H1 (cell line): ENCODE data around the gene CEACAM6. TPM values are rescaled to one million over a fixed set of nuclear protein-coding genes. Genes with fewer than 3 reads are reported as not detected.

Experiments
- CTCF ChIA-PET: fragments of 300-600 bp; sonication (Branson Sonifier 250); formaldehyde crosslinking; loops from one replicate; lab custom pipeline; 2021; ENCODE audit not compliant: partially characterized antibody; lab: Charles Lee
- POLR2A ChIA-PET: fragments of 300-600 bp; sonication (Branson Sonifier 250); formaldehyde crosslinking; loops from one replicate; lab custom pipeline; 2021; ENCODE audit warnings: inconsistent platforms; ENCODE audit not compliant: partially characterized antibody; lab: Charles Lee
- DNase-seq, 2 experiments: peaks; one replicate each; pipeline versions ENCODE4 v3.0.0 to v3.0.0-alpha.2; 2010 to 2022; ENCODE audit warnings: low spot score in 2 of 2, low read depth in 1 of 2, mixed read lengths in 1 of 2
- FAIRE-seq: peaks from 2 replicates; lab custom pipeline; 2011; peaks lifted over from hg19 to GRCh38; lab: Jason Lieb, UNC
- H2AFZ ChIP-seq: 2 replicates; pipeline ENCODE4 v1.8.1; 2012; ENCODE audit warnings: low read length, inconsistent platforms
- H2AK5ac ChIP-seq: 2 replicates; pipeline ENCODE4 v1.6.1; 2013; ENCODE audit warnings: low read depth, low read length
- H2BK120ac ChIP-seq: replicated peaks from 2 replicates; pipeline ENCODE3; 2013; ENCODE audit warnings: low read depth, low read length, inconsistent platforms
- H2BK12ac ChIP-seq: 2 replicates; pipeline ENCODE4 v1.6.1; 2013; ENCODE audit warnings: low read depth, low read length
- H2BK15ac ChIP-seq: 2 replicates; pipeline ENCODE4 v1.6.1; 2013; ENCODE audit warnings: low read length
- H2BK20ac ChIP-seq: 2 replicates; pipeline ENCODE4 v1.6.1; 2013; ENCODE audit warnings: low read length
- H2BK5ac ChIP-seq: 2 replicates; pipeline ENCODE4 v1.6.1; 2013; ENCODE audit warnings: low read depth, low read length
- H3K14ac ChIP-seq: 2 replicates; pipeline ENCODE4 v1.6.1; 2013; ENCODE audit warnings: inconsistent platforms; ENCODE audit not compliant: insufficient read length
- H3K18ac ChIP-seq: 2 replicates; pipeline ENCODE4 v1.6.1; 2013; ENCODE audit warnings: low read length; ENCODE audit errors: extremely low read depth
- H3K23ac ChIP-seq: 2 replicates; pipeline ENCODE4 v1.6.1; 2013; ENCODE audit warnings: inconsistent platforms; ENCODE audit not compliant: insufficient read length
- H3K23me2 ChIP-seq: 2 replicates; pipeline ENCODE4 v1.6.1; 2013; ENCODE audit warnings: low read depth, low read length
- H3K27ac ChIP-seq: 2 replicates; pipeline ENCODE4 v1.6.1; 2011; ENCODE audit warnings: low read depth, low read length, inconsistent platforms
- H3K27me3 ChIP-seq, 4 experiments: replicated peaks in 1 of 4; 1 replicate in 1 of 4; 2 replicates in 3 of 4; pipeline versions ENCODE4 v1.6.1 to v1.8.1; 2011 to 2013; ENCODE audit warnings: low read length in 3 of 4, mild to moderate bottlenecking in 3 of 4, inconsistent platforms in 2 of 4, mixed read lengths in 2 of 4, moderate library complexity in 1 of 4; ENCODE audit not compliant: control insufficient read depth in 3 of 4, insufficient read depth in 3 of 4; ENCODE audit errors: extremely low read depth in 1 of 4
- H3K36me3 ChIP-seq, 4 experiments: 2 replicates each; pipeline versions ENCODE4 v1.6.1 to v1.8.1; 2011 to 2013; ENCODE audit warnings: mild to moderate bottlenecking in 4 of 4, low read length in 3 of 4, moderate library complexity in 2 of 4, control low read depth in 1 of 4, inconsistent platforms in 1 of 4; ENCODE audit not compliant: insufficient read depth in 4 of 4, control insufficient read depth in 2 of 4
- H3K4ac ChIP-seq: replicated peaks from 2 replicates; pipeline ENCODE3; 2013; ENCODE audit warnings: low read length, low read depth, mixed read lengths, inconsistent platforms; ENCODE audit not compliant: insufficient read length
- H3K4me1 ChIP-seq, 4 experiments: replicated peaks in 1 of 4; 1 replicate in 1 of 4; 2 replicates in 3 of 4; pipeline versions ENCODE4 v1.6.1 to v1.8.1; 2011 to 2013; ENCODE audit warnings: low read length in 3 of 4, inconsistent platforms in 2 of 4, mixed read lengths in 1 of 4; ENCODE audit not compliant: insufficient read depth in 4 of 4, control insufficient read depth in 3 of 4
- H3K4me2 ChIP-seq, 2 experiments: 2 replicates each; pipeline versions ENCODE4 v1.6.1 to v1.8.1; 2011 to 2013; ENCODE audit warnings: low read depth in 2 of 2, low read length in 2 of 2, control low read depth in 1 of 2, inconsistent platforms in 1 of 2, mild to moderate bottlenecking in 1 of 2; ENCODE audit not compliant: insufficient read depth in 1 of 2
- H3K4me3 ChIP-seq, 4 experiments: fragments of 200-600, 300-600 bp in 1 of 4; sonication (generic), shearing (Covaris generic), sonication (Bioruptor Twin) in 1 of 4; 2 replicates each; pipeline versions ENCODE4 v1.5.1 to v1.8.1; 2011 to 2016; ENCODE audit warnings: low read length in 4 of 4, low read depth in 3 of 4, control low read depth in 2 of 4, inconsistent platforms in 2 of 4, mild to moderate bottlenecking in 2 of 4, mixed read lengths in 1 of 4, moderate library complexity in 1 of 4; ENCODE audit not compliant: insufficient read depth in 2 of 4; ENCODE audit errors: extremely low read depth in 1 of 4
- H3K56ac ChIP-seq: replicated peaks from 2 replicates; pipeline ENCODE3; 2013; ENCODE audit warnings: low read depth, mild to moderate bottlenecking, mixed read lengths, low read length, inconsistent platforms; ENCODE audit not compliant: insufficient read length
- H3K79me1 ChIP-seq: 2 replicates; pipeline ENCODE4 v1.6.1; 2013; ENCODE audit warnings: low read depth, low read length, control low read depth
- H3K79me2 ChIP-seq, 2 experiments: 2 replicates each; pipeline versions ENCODE4 v1.6.1 to v1.8.1; 2012 to 2013; ENCODE audit warnings: low read length in 2 of 2, mild to moderate bottlenecking in 2 of 2, inconsistent platforms in 1 of 2; ENCODE audit not compliant: insufficient read depth in 2 of 2, control insufficient read depth in 1 of 2
- H3K9ac ChIP-seq, 4 experiments: replicated peaks in 1 of 4; 1 replicate in 1 of 4; 2 replicates in 3 of 4; pipeline versions ENCODE4 v1.6.1 to v1.8.1; 2011 to 2013; ENCODE audit warnings: low read depth in 3 of 4, low read length in 3 of 4, control low read depth in 2 of 4, mild to moderate bottlenecking in 2 of 4, moderate library complexity in 2 of 4, inconsistent platforms in 1 of 4; ENCODE audit errors: extremely low read depth in 1 of 4
- H3K9me3 ChIP-seq, 2 experiments: 2 replicates each; pipeline versions ENCODE4 v1.6.1 to v1.8.1; 2012 to 2013; ENCODE audit warnings: mild to moderate bottlenecking in 2 of 2, moderate library complexity in 2 of 2, control low read depth in 1 of 2, inconsistent platforms in 1 of 2, low read depth in 1 of 2, low read length in 1 of 2, mixed read lengths in 1 of 2; ENCODE audit not compliant: insufficient read depth in 2 of 2
- H4K20me1 ChIP-seq, 2 experiments: replicated peaks in 1 of 2; 2 replicates each; pipeline versions ENCODE3 to v1.8.1; 2011 to 2013; ENCODE audit warnings: inconsistent platforms in 2 of 2, low read length in 2 of 2, mild to moderate bottlenecking in 1 of 2; ENCODE audit not compliant: insufficient read depth in 2 of 2, control insufficient read depth in 1 of 2
- H4K5ac ChIP-seq: 2 replicates; pipeline ENCODE4 v1.6.1; 2013; ENCODE audit warnings: low read length, low read depth, mixed read lengths, inconsistent platforms; ENCODE audit not compliant: insufficient read length
- H4K8ac ChIP-seq: 2 replicates; pipeline ENCODE4 v1.8.0; 2013; ENCODE audit warnings: mild to moderate bottlenecking, moderate library complexity, low read length, inconsistent platforms; ENCODE audit not compliant: insufficient read depth; ENCODE audit errors: extremely low read depth
- H4K91ac ChIP-seq: replicated peaks from 2 replicates; pipeline ENCODE3; 2013; ENCODE audit warnings: low read length, mixed read lengths, inconsistent platforms; ENCODE audit not compliant: insufficient read length
- BRCA1 ChIP-seq: IDR thresholded peaks from 2 replicates; pipeline ENCODE4 v1.6.1; 2012; ENCODE audit warnings: low read depth, low read length, improper control_type of control experiment
- SP4 ChIP-seq: IDR thresholded peaks from 2 replicates; pipeline ENCODE4 v1.6.1; 2012; ENCODE audit warnings: low read length, inconsistent platforms
- WGBS, 2 experiments: shearing (Covaris generic) in 1 of 2; methylation state at CpG; one replicate each; pipeline versions ENCODE4 v1.1.6 to v1.1.7; 2013 to 2015; ENCODE audit warnings: low lambda C conversion rate in 2 of 2, mixed read lengths in 2 of 2, inconsistent platforms in 1 of 2, low coverage in 1 of 2, missing lambda C conversion rate in 1 of 2; ENCODE audit not compliant: insufficient replicate concordance in 2 of 2, insufficient coverage in 1 of 2, insufficient read length in 1 of 2; ENCODE audit errors: extremely low coverage in 1 of 2, missing lambda C conversion rate in 1 of 2; 5-methylcytosine and 5-hydroxymethylcytosine counted together
- polyA plus RNA-seq, 7 experiments: library from polyadenylated mRNA; depleted of rRNA in 3 of 7; stranded (reverse) in 5 of 7; unstranded in 2 of 7; fragments of >200 nt in 5 of 7; fragments of 200-250 nt in 2 of 7; gene quantifications; 1 replicate in 5 of 7; 2 replicates in 1 of 7; 4 replicates in 1 of 7; pipeline versions ENCODE4 v1.2.1 to v1.2.3, GENCODE V29; 2011 to 2013; ENCODE audit warnings: missing spikeins in 2 of 7, mixed read lengths in 2 of 7
- total RNA-seq: library from RNA; stranded (reverse); fragmentation: NEBNext Ultra II Directional; extraction: Animal tissue kit (Norgen Biotek cat#: 25700); gene quantifications from 2 replicates; pipeline ENCODE4 v1.2.1, GENCODE V29; 2021

CEACAM6 gene
- total and polyA plus RNA-seq, 2 of the 8 experiments (the other 6 are each of a cell fraction or from before 2014, with no cell fraction given): not detected

DNA sequence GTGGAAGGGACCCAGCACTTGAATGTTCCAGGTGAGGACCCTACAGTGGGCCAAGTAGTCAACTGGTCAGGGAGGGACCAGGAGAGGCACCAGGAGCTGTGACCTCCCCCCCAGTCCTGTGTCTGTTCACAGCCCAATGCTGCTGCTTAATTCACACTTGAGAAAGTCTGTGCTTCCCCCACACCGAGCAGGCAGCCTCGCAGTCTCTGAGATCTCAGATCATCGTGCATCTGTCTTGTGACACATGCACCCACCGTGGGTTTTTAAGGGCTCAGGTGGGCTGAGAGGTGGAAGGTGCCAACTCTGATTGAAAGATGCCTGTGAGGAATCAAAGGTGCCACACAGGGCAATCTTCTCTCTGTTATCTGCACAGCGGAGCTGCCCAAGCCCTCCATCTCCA lies 40.7 kb upstream of the CEACAM6 start:
- Histone ChIP-seq H3K27ac (no peak overlapping the region), H3K4me3 (no peak overlapping the region), H2BK15ac (no peak overlapping the region), H2BK120ac (no peak overlapping the region), H2BK12ac (no peak overlapping the region), H2AFZ (no peak overlapping the region), H3K56ac (no peak overlapping the region), H2BK5ac (no peak overlapping the region), H3K18ac (no peak overlapping the region), H3K14ac (no peak overlapping the region), H3K4me1 (no peaks in the 10 kb centered on the region), H3K36me3 (no peaks in the 10 kb centered on the region), H4K5ac (no peak overlapping the region), H2AK5ac (no peak overlapping the region), H3K79me1 (no peaks in the 10 kb centered on the region), H3K4me2 (no peak overlapping the region), H3K9ac (no peak overlapping the region), H3K23me2 (no peaks in the 10 kb centered on the region), H3K23ac (no peak overlapping the region), H3K79me2 (no peaks in the 10 kb centered on the region), H3K4ac (no peak overlapping the region), H3K27me3 (no peaks in the 10 kb centered on the region), H3K9me3 (peaks cover 75 to 93% of the 10 kb centered on the region in 2 experiments), H2BK20ac (no peak overlapping the region), H4K91ac (no peak overlapping the region), H4K8ac (no peak overlapping the region), H4K20me1 (no peaks in the 10 kb centered on the region)
- DNase-seq (no peak), FAIRE-seq (no peak)
- CTCF ChIA-PET: interaction anchor here (1.0 to 1.1 kb wide), 2 partner anchors 23 to 151 kb away, joined by 3 read pairs; no protein-coding TSS in a partner anchor
- 89% methylated on average over 4 of the region's 5 CpGs; no CpG with 5 or more reads in 1 of the 2 experiments for WGBS, 2 experiments
- POLR2A ChIA-PET: no interaction called here
- TF ChIP-seq SP4 (no peak), BRCA1 (no peak)
